Naive thymus-derived CD8-positive, alpha-beta T cell (primary cell): ENCODE results near the gene DHPS. TPM values are rescaled to one million over a fixed set of nuclear protein-coding genes. Genes with fewer than 3 reads are reported as not detected.
"Not testable (repeated sequence)": the region's sequence is repeated elsewhere in the genome, so short reads cannot be mapped to it uniquely, and the experiment has no call there.

ENCODE experiments used
- ATAC-seq, 2 donors: fragments of 150-1000 bp; cut with Tn5 transposase in 1 of 2; sonication (Bioruptor Pico), chemical (Tn5 transposase) in 1 of 2; 1 replicate in 1 of 2; 2 replicates in 1 of 2; pipeline ENCODE4 v1.10.0; 2021; ENCODE audit warnings: mild to moderate bottlenecking in 2 of 2, moderate library complexity in 2 of 2
- POLR2A ChIA-PET: fragments of 350-600 bp; sonication (Branson Sonifier 250); formaldehyde crosslinking; loops from one replicate; lab custom pipeline; 2021; ENCODE audit warnings: antibody characterized with exemption; lab: Charles Lee
- DNase-seq, 10 donors: peaks; one replicate each; pipeline versions ENCODE4 v3.0.0 to v3.0.0-alpha.2; 2020 to 2022
- H3K27ac Mint-ChIP-seq, 10 donors: one replicate each; pipeline ENCODE4 v1.8.0; 2020 to 2022; ENCODE audit warnings: mild to moderate bottlenecking in 10 of 10, mixed read lengths in 10 of 10, moderate library complexity in 4 of 10, inconsistent platforms in 1 of 10
- H3K27me3 Mint-ChIP-seq, 5 donors: one replicate each; pipeline ENCODE4 v1.8.0; 2021 to 2022; ENCODE audit warnings: mixed read lengths in 5 of 5
- H3K36me3 Mint-ChIP-seq, 3 donors: one replicate each; pipeline ENCODE4 v1.8.0; 2020 to 2022; ENCODE audit warnings: mixed read lengths in 3 of 3, mild to moderate bottlenecking in 2 of 3, inconsistent platforms in 1 of 3
- H3K4me1 Mint-ChIP-seq, 4 donors: one replicate each; pipeline ENCODE4 v1.8.0; 2021 to 2022; ENCODE audit warnings: mixed read lengths in 4 of 4
- H3K4me3 Mint-ChIP-seq, 10 donors: one replicate each; pipeline ENCODE4 v1.8.0; 2020 to 2022; ENCODE audit warnings: mild to moderate bottlenecking in 10 of 10, mixed read lengths in 10 of 10, moderate library complexity in 6 of 10, inconsistent platforms in 1 of 10
- H3K9me3 Mint-ChIP-seq, 9 donors: one replicate each; pipeline ENCODE4 v1.8.0; 2020 to 2022; ENCODE audit warnings: mixed read lengths in 9 of 9, mild to moderate bottlenecking in 3 of 9, inconsistent platforms in 1 of 9, moderate library complexity in 1 of 9
- polyA plus RNA-seq, 3 donors: library from polyadenylated mRNA; unstranded; fragments of 300-500 nt; fragmentation: Illumina TruSeq; gene quantifications; one replicate each; pipeline ENCODE4 v1.2.3, GENCODE V29; 2021
- total RNA-seq, 8 experiments: library from RNA in 2 of 8; stranded (reverse) in 2 of 8; gene quantifications; one replicate each; pipeline ENCODE4 v1.2.3 and lab custom pipeline; 2021 to 2026

Gene DHPS
- total and polyA plus RNA-seq, 5 experiments from 2014 or later: 74.8 to 224 (median 108) TPM

DNA sequence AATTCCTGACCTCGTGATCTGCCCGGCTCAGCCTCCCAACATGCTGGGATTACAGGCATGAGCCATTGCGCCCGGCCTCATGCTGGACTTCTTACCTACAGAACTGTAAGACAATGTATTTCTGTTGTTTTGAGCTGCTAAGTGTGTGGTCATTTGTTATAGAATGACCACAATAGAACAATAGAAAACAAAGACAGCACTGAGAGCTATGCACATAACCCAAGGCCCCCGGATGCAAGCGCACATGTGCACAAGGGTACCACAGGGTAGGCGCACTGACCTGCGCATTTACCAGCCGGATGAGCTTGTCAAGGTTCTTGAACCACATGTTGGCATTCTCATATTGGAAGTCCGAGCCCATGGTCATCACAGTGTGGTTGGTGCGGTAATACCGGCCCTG lies 20.7 kb downstream of the DHPS start:
- no peak overlapping the region for H3K4me3 Mint-ChIP-seq
- no peak for ATAC-seq

DNA sequence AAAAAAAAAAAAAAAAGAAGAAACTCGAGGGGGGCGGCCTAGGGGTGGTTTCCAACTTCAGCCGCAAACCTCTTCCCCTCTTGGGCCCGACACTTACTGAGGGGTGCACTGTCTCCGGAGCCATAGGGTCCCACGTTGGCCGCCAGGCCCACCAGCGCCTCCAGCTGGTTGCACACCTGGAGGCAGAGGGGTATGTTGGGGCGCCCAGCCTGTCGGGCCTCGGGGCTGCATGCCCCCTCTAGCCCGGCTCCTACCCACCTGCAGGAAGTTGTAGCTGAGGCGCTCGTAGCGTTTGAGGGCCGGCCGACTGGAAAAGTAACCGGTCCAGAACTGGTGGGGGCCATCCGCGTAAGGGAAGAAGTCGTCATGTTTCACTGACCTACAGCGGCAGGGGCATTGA lies 23.7 kb downstream of the DHPS start:
- Mint-ChIP-seq H3K9me3 (no peaks in the 10 kb centered on the region), H3K4me1 (peaks cover 0 to 5% (median 4%) of the 10 kb centered on the region in 4 donors), H3K27me3 (no peaks in the 10 kb centered on the region), H3K4me3 (no peak overlapping the region), H3K27ac (no peak overlapping the region), H3K36me3 (peaks cover 9 to 78% (median 17%) of the 10 kb centered on the region in 3 donors)
- POLR2A ChIA-PET: interaction anchor here (0.6 to 1.1 kb wide), 3 partner anchors 11 to 237 kb away, joined by 3 to 4 read pairs (median 4); a partner anchor contains a TSS
- DNase-seq: no peak
- no peak for ATAC-seq

More for the DNA sequence above, 20.7 kb downstream of the DHPS start:
- no peak for DNase-seq
- POLR2A ChIA-PET: interaction anchor here (0.6 to 1.5 kb wide), 4 partner anchors 9 to 1901 kb away, joined by 3 to 4 read pairs (median 4); no protein-coding TSS in a partner anchor
- Mint-ChIP-seq H3K27me3 (no peaks in the 10 kb centered on the region), H3K27ac (peak overlapping the region in 1 of 10 donors; percentile 13), H3K36me3 (peaks cover 4 to 66% (median 12%) of the 10 kb centered on the region in 3 donors), H3K4me1 (peaks cover 7 to 25% (median 21%) of the 10 kb centered on the region in 4 donors), H3K9me3 (no peaks in the 10 kb centered on the region)

DNA sequence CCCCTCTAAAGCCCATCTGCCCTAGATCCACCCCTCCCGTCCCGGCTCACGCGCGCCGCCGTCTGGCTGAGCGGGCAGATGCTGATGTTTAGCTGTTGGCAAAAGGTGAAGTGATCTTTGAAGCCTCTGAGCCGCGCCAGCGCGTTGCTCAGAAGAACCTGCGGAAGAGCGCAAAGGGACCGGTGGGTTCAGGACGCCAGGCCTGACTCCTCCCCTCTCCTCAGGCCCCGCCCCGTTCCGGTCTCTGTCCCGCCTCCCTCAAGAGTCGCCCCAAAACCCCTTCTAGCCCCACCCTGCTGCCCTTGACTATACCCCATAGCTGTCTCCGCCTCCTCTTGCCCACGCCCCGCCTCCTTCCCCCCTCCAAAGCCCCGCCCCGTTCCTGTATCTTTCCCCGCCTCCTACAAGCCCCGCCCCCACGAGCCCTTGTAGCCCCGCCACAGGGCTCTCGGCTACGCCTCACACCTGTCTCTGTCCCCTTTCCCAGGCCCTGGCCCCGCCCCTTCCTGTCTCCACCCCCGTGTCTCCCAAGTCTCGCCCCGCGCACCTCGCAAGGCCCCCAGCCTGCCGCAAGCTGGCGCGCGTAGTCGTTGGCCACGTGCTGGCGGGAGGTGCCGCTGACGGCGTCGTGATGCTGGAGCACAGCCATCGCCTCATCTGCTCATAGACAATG lies 24.6 kb downstream of the DHPS start:
- H3K36me3 Mint-ChIP-seq: peaks cover 9 to 76% (median 17%) of the 10 kb centered on the region in 3 donors
- no peaks in the 10 kb centered on the region for H3K9me3 Mint-ChIP-seq
- peak in 1 of 2 donors; percentile 16 for ATAC-seq
- H3K27ac Mint-ChIP-seq: no peak overlapping the region
- peaks cover 0 to 5% (median 4%) of the 10 kb centered on the region in 4 donors for H3K4me1 Mint-ChIP-seq
- POLR2A ChIA-PET: interaction anchor here (0.6 kb wide), 1 partner anchor 68 kb away, joined by 3 read pairs; no protein-coding TSS in a partner anchor
- H3K4me3 Mint-ChIP-seq: no peak overlapping the region
- no peak for DNase-seq
- H3K27me3 Mint-ChIP-seq: no peaks in the 10 kb centered on the region

DNA sequence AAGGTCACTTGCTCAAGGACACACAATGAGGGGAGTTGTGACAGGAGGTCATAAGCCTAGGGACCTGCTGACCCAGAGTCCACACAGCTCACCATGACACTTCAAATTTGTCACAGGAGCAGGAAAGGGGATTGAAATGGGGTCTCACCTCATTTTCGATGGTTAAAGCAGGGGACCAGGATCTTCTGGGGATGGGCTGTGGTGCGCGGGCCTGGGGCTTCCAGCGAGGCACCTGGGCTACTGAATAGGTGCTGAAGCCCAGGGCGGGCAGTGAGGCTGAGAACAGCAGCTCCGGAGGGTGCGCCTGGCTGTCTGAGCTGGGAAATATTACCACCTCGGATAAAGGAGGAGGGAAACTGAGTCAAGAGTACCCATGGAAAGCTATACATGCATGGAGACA lies 26.1 kb downstream of the DHPS start:
- H3K36me3 Mint-ChIP-seq: peaks cover 9 to 74% (median 23%) of the 10 kb centered on the region in 3 donors
- peaks cover 0 to 5% (median 4%) of the 10 kb centered on the region in 4 donors for H3K4me1 Mint-ChIP-seq
- POLR2A ChIA-PET: no interaction called here
- ATAC-seq (no peak), DNase-seq (no peak)
- H3K27me3 Mint-ChIP-seq: no peaks in the 10 kb centered on the region
- peak overlapping the region in 2 of 10 donors; percentile 2 to 8 for H3K27ac Mint-ChIP-seq
- no peaks in the 10 kb centered on the region for H3K9me3 Mint-ChIP-seq
- no peak overlapping the region for H3K4me3 Mint-ChIP-seq

DNA sequence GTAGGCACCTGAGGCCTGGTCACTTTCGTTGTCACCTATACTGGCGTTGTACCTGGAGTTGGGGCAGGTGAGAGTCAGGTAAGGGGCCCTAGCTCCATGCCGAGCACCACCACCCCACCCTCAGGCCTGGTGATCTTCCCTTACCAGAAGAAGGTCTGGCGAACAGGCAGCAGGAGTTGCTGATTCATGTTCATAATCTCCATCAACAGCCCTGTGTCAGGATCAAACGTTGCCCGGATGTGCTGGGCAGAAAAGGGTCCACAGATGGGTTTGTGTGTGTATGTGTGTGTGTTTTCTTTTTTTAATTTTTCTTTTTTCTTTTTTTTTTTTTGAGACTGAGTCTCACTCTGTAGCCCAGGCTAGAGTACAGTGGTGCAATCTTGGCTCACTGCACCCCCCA lies 29.5 kb downstream of the DHPS start:
- no peak overlapping the region for H3K27ac Mint-ChIP-seq
- POLR2A ChIA-PET: no interaction called here
- H3K9me3 Mint-ChIP-seq: no peaks in the 10 kb centered on the region
- ATAC-seq (no peak), DNase-seq (no peak)
- peaks cover 0 to 6% (median 3%) of the 10 kb centered on the region in 4 donors for H3K4me1 Mint-ChIP-seq
- no peak overlapping the region for H3K4me3 Mint-ChIP-seq
- peaks cover 6 to 47% (median 21%) of the 10 kb centered on the region in 3 donors for H3K36me3 Mint-ChIP-seq
- no peaks in the 10 kb centered on the region for H3K27me3 Mint-ChIP-seq

DNA sequence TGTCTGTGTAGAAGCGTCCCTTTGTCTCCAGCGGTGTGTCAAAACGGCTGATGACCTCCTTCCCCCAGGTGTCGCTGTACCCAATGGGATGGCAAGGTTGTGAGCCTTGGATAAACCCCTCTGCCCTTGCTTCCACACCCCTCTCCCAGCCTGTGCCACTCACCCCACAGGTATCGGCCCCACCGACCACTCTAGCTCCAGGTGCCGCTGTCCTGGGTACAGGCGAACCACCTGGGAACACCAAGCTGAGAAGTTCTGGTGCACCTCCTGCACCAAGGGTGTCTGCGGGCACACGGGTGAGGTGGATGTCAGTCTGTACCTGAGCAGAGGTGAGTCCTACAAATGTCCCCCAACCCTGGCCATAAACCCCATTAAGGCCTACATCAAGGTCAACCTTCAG lies 31.7 kb downstream of the DHPS start:
- ATAC-seq: no peak
- POLR2A ChIA-PET: interaction anchor here (0.7 to 1.1 kb wide), 4 partner anchors 20 to 151 kb away, joined by 3 to 5 read pairs (median 4); a partner anchor contains a TSS
- H3K4me3 Mint-ChIP-seq: no peak overlapping the region
- peaks cover 0 to 1% (median 0%) of the 10 kb centered on the region in 4 donors for H3K4me1 Mint-ChIP-seq
- H3K27me3 Mint-ChIP-seq: no peaks in the 10 kb centered on the region
- no peak overlapping the region for H3K27ac Mint-ChIP-seq
- H3K36me3 Mint-ChIP-seq: peaks cover 0 to 33% (median 6%) of the 10 kb centered on the region in 3 donors
- DNase-seq: no peak
- H3K9me3 Mint-ChIP-seq: no peaks in the 10 kb centered on the region

DNA sequence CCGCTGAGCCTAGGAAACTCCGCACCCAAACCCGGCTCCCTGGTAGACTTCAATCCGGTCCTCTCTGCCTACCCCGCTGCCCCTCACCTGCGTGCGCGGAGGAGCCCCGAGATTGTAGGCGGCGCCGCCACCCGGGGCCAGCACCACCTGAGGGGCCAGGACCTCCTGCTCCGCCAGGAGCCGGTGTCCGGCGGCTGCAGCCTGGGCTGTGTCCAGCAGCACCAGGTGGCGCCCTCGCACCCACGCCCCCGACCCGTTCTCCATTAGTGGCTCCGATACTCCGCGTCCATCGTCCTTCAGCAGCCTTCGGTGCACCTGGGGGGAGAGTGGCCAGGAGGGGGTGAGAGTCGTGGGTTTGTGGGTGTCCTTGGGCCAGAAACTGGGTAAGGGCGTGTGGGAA lies 33.6 kb downstream of the DHPS start:
- Mint-ChIP-seq H3K4me3 (no peak overlapping the region), H3K27me3 (no peaks in the 10 kb centered on the region), H3K27ac (peak overlapping the region in 2 of 10 donors; percentile 46 to 69), H3K4me1 (peaks cover 0 to 1% (median 0%) of the 10 kb centered on the region in 4 donors), H3K36me3 (peaks cover 0 to 29% (median 6%) of the 10 kb centered on the region in 3 donors), H3K9me3 (no peaks in the 10 kb centered on the region)
- DNase-seq (no peak), ATAC-seq (no peak)
- POLR2A ChIA-PET: interaction anchor here (0.6 kb wide), 1 partner anchor 9 kb away, joined by 3 read pairs; no protein-coding TSS in a partner anchor

DNA sequence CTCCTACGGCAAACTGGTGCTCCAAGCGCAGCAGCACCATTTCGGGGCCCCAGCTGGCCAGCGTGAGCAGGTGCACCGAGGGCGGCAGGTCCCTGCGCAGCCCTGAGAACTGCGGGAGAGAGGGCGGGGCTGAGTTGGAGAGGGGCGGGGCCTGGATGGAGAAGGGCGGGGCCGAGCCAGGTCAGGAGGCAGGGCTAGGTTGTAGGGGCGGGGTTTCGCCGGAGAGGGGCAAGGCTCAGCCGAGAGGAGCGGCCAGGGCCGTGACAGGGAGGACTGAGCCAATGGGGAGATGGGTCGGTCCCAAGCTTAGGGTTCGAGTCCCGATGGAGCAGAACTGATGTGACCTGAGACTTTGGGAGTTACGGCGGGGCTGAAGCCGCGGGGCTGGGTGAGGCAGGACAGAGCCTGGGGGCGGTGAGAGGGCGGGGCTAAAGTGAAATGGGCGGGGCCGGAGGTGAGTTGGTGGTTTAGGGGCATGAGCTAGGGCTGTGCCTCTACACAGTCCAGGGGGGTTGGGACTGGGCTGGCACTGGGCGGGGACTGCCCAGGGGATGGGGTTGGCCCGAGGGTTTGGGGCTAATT lies 34.1 kb downstream of the DHPS start:
- Mint-ChIP-seq H3K36me3 (peaks cover 0 to 32% (median 6%) of the 10 kb centered on the region in 3 donors), H3K4me1 (peaks cover 0 to 1% (median 0%) of the 10 kb centered on the region in 4 donors), H3K27ac (peak overlapping the region in 4 of 10 donors; percentile 38 to 76 (median 58)), H3K27me3 (no peaks in the 10 kb centered on the region), H3K9me3 (no peaks in the 10 kb centered on the region), H3K4me3 (no peak overlapping the region)
- peak; percentile 61 to 69 for ATAC-seq
- POLR2A ChIA-PET: interaction anchor here (0.6 kb wide), 1 partner anchor 9 kb away, joined by 3 read pairs; no protein-coding TSS in a partner anchor
- peak in 2 of 10 donors; percentile 15 to 45 for DNase-seq

DNA sequence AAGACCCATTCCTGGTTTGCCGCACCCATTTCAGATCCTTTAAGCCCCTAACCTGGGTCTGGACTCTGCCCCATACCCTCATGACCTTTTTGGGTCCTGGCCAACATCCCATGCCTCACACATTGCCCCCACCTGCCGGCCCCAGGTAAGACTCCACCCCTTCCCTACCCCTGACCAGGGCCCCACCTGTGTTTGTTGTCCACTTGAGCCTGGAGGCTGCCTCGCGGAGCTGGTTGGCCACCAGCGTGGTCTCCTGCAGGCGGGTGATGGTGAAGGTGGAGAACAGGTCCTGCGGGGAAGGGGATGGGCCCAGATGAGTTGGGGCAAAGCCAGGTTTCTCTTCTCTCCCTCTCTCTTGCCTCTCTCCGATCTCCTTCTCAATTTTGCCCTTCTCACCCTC lies 34.6 kb downstream of the DHPS start:
- Mint-ChIP-seq H3K4me1 (peaks cover 0 to 1% (median 0%) of the 10 kb centered on the region in 4 donors), H3K27ac (peak overlapping the region in 3 of 10 donors; percentile 19 to 69 (median 44)), H3K27me3 (no peaks in the 10 kb centered on the region), H3K9me3 (no peaks in the 10 kb centered on the region), H3K36me3 (peaks cover 0 to 29% (median 6%) of the 10 kb centered on the region in 3 donors), H3K4me3 (no peak overlapping the region)
- DNase-seq (no peak), ATAC-seq (no peak)
- POLR2A ChIA-PET: interaction anchor here (0.7 kb wide), 1 partner anchor 25 kb away, joined by 3 read pairs; no protein-coding TSS in a partner anchor

DNA sequence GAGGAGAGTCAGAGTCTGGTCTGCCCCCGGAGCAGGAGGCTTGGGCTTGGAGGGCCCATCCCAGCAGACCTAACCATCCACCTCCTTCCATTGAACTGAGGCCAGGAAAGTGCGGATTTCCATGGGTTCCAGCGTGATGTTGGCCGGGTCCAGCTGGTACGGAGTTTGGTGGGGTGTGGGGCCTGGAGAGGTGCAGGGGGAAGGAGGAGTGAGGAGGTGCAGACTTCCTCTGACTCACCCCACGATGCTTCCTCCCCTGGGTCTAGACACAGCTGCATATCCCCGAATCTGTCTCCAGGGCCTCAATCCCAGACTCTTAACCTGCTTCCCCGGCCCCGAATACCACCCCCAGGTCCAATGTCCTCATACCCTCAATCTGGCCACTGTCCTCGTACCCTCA lies 35.1 kb downstream of the DHPS start:
- H3K27me3 Mint-ChIP-seq: no peaks in the 10 kb centered on the region
- DNase-seq: no peak
- no peak overlapping the region for H3K4me3 Mint-ChIP-seq
- no peaks in the 10 kb centered on the region for H3K9me3 Mint-ChIP-seq
- no peak for ATAC-seq
- H3K36me3 Mint-ChIP-seq: peaks cover 0 to 25% (median 2%) of the 10 kb centered on the region in 3 donors
- H3K27ac Mint-ChIP-seq: peak overlapping the region in 3 of 10 donors; percentile 19 to 60 (median 27)
- POLR2A ChIA-PET: interaction anchor here (0.7 kb wide), 1 partner anchor 26 kb away, joined by 3 read pairs; no protein-coding TSS in a partner anchor
- H3K4me1 Mint-ChIP-seq: peaks cover 0 to 1% (median 0%) of the 10 kb centered on the region in 4 donors

DNA sequence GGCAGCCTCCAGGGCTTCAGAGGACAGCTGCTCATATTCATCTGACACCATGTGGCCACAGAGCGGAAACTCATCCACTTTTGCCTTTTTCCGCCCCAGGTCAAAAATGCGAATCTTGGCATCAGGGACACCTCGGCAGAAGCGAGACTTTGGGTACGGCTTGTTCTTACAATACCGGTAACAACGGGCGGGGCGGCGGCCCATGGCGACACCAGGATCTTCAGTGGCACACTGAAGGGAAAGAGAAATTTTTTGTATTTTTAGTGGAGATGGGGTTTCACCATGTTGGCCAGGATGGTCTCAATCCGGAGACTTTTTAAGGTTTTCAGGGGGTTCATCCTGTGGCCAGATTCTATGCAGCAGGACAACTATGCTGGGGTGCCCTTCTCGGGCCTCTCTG lies 38.0 kb downstream of the DHPS start:
- H3K36me3 Mint-ChIP-seq: peaks cover 0 to 19% (median 0%) of the 10 kb centered on the region in 3 donors
- POLR2A ChIA-PET: not testable (repeated sequence)

DNA sequence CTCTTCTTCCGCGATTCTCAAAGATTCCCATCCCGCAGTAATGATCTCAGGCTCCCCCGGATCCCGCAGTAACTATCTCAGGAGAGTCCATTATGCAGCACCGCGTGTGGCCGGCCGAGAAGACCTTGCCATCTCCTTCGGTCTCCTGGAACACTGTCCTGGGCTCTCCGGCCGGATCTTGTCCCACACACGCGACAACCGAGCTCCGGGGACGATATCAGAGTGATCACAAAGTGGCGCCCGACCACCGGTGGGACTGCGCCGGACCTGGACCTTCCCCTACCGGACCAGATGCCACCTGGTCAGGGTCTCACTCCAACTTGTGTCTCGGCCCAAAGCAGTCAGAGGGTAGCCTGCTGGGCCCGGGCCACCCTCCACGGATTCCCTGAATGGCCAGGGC lies 39.2 kb downstream of the DHPS start:
- Mint-ChIP-seq H3K36me3 (peaks cover 0 to 19% (median 0%) of the 10 kb centered on the region in 3 donors), H3K27me3 (no peaks in the 10 kb centered on the region), H3K4me3 (no peak overlapping the region), H3K9me3 (no peaks in the 10 kb centered on the region), H3K4me1 (peaks cover 8 to 15% (median 9%) of the 10 kb centered on the region in 4 donors), H3K27ac (no peak overlapping the region)
- no peak for DNase-seq
- ATAC-seq: no peak
- POLR2A ChIA-PET: no interaction called here

More for the DNA sequence above, 38.0 kb downstream of the DHPS start:
- Mint-ChIP-seq H3K27ac (peak overlapping the region in 2 of 10 donors; percentile 21 to 53), H3K4me1 (peaks cover 8 to 12% (median 9%) of the 10 kb centered on the region in 4 donors)
- not testable (repeated sequence) for H3K27me3 Mint-ChIP-seq, H3K9me3 Mint-ChIP-seq, ATAC-seq, H3K4me3 Mint-ChIP-seq, DNase-seq
